HG02798 (cell line): ENCODE measurements around the gene CPTP.

Experiments
- ATAC-seq: cut with Tn5 transposase; IDR thresholded peaks from one replicate; pipeline ENCODE4 v1.9.1; 2021; ENCODE audit warnings: mild to moderate bottlenecking; ENCODE audit not compliant: unreplicated experiment, poor library complexity

CPTP gene

GRCh38 chr1:1346501-1346890 is 21.9 kb downstream of the CPTP start:
- ATAC-seq, result no peak

- no peak for ATAC-seq
Measured at GRCh38 chr1:1347026-1347595, 22.5 kb downstream of the CPTP start.

DNA sequence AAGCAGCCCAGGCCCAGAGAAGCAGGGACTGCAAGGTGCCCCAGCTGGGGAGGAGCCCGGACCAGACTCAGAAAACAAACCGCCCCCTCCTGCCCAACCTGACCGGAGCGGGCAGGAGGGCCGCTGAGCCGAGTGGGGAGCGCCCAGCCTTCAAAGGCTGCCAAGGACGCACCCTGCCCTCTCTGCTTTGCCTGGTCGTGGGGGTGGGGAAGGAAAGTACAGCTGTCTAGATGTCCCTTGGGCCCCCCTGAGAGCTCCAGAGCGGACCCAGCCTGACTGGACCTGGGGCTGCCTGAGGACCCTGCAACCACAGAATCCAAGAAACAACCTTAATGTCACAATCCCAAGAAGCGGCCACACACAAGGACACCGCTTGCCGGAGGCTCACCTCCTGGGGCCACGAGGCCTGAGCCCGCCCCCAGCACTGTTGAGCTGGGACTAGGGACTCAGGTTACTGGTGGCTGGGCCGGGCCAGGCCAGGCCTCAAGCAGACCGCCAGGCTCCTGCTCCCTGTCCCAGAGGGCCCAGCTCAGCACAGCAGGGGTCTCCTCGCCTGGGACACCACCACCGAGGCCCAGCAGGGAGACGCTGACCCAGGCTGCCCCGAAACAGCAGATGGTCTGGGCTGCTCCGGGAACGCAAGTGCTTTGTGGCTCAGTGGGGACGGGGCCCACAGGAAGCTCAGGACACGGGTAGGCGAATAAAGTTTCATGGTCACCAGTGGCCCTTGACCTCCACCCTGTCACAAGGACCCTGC is 23.2 kb downstream of the CPTP start:
- ATAC-seq, result no peak

- no peak for ATAC-seq
Measured at GRCh38 chr1:1348420-1349255, 24.0 kb downstream of the CPTP start.

- ATAC-seq, result peak; percentile 70
Measured at GRCh38 chr1:1349256-1350012, 24.8 kb downstream of the CPTP start, which contains the start of gene DVL1. Gene DVL1, minus strand, starts transcription at chr1:1349418. Its CDS starts 353 bp downstream, at chr1:1349065.

- no peak for ATAC-seq
Measured at GRCh38 chr1:1351511-1352427, 27.2 kb downstream of the CPTP start.

DNA sequence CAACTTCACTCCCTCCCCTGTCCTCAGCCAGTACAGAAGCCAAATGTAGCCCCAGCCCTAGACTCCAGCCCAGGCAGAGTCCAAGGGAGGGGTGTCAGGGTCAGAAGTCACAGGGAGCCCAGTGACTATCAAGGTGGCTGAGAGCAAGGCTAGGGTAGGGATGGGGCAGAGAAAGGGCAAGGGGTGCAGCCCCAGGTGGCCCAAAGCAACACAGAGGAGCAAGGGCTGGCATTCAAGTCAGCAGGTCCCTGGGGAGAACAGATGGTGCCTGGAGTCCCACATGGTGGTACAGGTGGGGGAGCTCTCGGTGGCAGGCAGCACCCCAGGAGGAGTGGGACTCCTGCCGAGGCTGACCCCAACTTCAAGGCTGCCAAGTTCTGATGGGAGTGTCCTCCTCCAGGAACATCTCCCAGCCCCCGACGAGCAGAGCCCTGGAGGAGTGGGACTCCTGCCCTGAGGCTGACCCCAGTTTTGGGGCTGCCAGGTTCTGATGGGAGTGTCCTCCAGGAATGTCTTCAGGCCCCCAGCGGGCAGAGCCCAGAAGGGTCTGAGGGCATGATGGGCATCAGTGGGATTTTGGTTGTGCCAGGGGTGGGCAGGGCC is 28.3 kb downstream of the CPTP start:
- no peak for ATAC-seq

GRCh38 chr1:1353389-1354151 is 29.0 kb downstream of the CPTP start:
- no peak for ATAC-seq

DNA sequence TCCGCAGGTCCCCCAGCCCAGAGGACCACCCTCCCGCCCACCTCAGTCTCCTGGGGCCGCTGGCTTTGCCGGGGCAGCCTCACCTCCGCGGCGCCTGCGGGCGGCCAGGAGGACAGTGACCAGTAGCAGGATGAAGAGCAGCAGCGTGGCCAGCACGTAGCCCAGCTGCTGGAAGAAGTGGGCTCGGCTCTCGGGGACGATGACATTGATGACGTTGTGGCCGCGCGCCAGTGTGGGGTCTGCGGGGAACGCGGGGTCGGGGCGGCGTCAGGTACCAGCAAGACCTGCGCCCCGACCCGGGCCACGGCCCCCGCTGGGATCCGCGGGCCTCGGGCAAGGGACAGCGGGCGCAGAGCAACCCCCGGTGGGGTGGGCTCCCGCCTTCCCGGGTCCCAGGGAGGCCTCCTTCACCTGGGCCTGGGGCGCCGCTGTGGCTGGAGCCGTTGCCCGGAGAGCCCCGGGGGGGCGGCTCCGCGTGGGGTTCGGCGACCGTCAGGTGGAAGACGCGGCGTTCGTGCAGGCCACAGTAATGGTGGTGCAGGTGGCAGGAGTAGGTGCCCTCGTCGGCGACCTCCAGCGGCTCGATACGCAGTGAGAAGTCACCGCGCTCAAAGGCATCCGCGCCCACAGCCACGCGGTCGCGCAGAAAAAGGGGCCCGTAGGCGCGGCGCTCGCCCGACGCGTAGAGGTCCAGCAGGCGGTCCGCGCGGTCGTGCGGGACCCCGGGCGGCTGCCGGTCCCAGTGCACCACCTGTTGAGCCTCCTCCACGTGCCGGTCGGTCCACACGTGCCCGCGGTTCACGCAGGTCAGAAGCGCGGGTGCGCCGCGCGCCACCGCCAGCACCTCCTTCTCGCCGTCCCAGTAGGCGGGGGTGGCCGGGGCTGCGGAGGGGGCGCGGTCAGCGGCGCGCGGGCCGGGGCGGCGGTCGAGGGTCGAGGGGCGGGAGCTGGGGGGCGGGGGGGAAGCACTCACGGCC is 30.0 kb downstream of the CPTP start:
- no peak for ATAC-seq

DNA sequence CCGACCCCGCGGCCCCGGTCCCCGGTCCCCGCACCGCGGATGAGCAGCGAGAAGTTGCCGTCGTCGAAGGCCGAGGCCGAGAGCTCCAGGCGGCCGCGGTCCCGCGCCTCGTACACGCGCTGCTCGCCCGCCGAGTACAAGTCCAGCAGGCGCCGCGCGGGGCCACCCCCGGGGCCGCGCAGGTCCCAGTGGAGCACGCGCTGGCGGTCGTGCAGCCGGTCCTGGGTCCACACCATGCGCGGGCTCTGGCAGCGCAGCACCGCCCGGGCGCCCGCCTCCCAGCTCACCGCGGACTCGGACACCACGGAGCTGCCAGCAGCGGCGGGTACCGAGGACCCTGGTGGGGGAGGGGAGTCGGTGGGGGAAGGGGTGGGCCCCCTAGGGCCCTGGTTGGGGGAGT is 30.8 kb downstream of the CPTP start:
- no peak for ATAC-seq

DNA sequence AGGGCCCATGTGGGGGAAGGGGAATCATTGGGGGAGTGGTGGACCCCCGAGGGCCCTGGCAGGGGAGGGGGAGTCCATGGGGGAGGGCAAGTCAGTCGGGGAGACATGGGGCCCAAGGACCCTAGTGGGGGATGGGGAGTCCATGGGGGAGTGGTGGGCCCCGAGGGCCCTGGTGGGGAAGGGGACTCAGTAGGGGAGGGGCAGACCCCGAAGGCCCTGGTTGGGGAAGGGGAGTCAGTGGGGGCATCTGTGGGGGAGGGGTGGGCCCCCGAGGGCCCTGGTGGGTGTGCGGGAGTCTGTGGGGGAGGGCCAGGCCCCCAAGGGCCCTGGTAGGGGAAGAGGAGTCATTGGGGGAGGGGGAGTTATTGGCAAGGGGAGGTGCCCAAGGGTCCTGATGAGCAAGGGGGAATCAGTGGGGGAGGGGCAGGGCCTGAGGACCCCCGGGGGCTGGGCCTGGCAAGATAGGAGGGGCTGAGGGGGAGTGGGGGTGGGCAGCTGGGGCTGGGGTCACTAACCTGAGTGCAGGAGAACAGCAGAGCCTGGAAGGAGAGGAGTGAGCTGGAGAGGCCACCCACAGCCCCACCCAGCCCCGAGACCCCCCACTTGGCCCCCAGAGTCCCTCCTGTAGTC is 31.7 kb downstream of the CPTP start:
- ATAC-seq, result no peak

- no peak for ATAC-seq
Measured at GRCh38 chr1:1356796-1357401, 32.3 kb downstream of the CPTP start.

- no peak for ATAC-seq
Measured at GRCh38 chr1:1357871-1358432, 33.4 kb downstream of the CPTP start.

DNA sequence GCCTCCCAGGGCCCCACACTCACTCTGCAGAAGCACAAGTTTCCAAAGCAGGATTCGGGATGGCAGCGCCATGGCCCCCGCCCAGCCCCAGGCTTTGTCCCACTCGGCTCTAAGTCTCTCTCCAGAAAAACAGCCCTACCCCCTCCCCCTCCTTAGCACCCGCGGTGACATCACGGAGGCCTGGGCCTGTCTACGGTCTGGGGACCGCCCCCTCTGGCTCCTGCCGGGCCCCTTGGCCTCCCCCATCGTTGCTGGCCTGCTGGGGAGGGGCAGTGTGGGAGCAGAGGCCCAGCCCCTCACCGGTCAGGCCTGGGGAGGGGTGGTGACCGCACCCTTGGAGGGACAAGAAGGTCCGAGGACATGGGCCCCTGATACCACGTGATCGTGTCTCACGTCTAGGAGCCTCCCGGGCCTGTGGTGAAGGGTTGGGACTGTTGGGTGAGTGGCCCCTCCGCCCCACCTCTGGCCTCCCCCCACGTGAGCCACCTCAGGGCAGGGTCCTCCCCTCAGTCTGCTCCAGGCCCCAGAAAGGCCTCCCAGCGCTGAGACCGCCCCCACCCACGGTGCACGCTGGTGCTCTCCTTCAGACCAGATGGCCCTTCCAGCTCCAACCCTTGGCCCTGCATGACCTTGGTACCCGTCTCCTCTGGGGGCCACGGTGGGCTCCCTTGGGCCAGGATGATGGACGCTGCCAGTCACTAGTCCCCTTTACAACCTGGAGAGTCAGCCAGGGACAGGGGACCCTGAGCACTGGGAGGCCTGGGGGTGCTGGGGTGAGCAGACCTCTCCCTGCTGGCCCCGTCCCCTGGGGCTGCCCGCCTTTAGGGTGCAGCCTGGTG is 34.0 kb downstream of the CPTP start, which contains the start of gene MXRA8:
TSS of gene MXRA8 (minus strand) at position 123 of the 839 bp plus-strand sequence. CDS start at position 72, 51 bp downstream.
- ATAC-seq, result no peak

- no peak for ATAC-seq
Measured at GRCh38 chr1:1359308-1359663, 34.7 kb downstream of the CPTP start.
